Activated T-cell treated with anti-CD3 and anti-CD28 coated beads, Interleukin-2, amount 50 U/mL, for 4 hours (primary cell): ENCODE results near the gene ZNF579. TPM values are rescaled to one million over a fixed set of nuclear protein-coding genes. Genes with fewer than 3 reads are reported as not detected.

Source experiments
- ATAC-seq, 2 donors: fragments of 200-7000 bp; cut with Tn5 transposase; one replicate each; pipeline ENCODE4 v1.10.0; 2021
- DNase-seq: peaks from one replicate; pipeline ENCODE4 v3.0.0-alpha.2; 2020
- H3K27me3 Mint-ChIP-seq: one replicate; pipeline ENCODE4 v1.8.0; 2021; ENCODE audit warnings: low read depth, mixed read lengths
- H3K36me3 Mint-ChIP-seq: one replicate; pipeline ENCODE4 v1.8.0; 2022; ENCODE audit warnings: mixed read lengths; ENCODE audit not compliant: insufficient read depth
- H3K4me1 Mint-ChIP-seq: one replicate; pipeline ENCODE4 v1.8.0; 2021; ENCODE audit warnings: low read depth, mixed read lengths
- H3K4me3 Mint-ChIP-seq: one replicate; pipeline ENCODE4 v1.8.0; 2021; ENCODE audit warnings: mild to moderate bottlenecking, moderate library complexity, mixed read lengths
- H3K9me3 Mint-ChIP-seq: one replicate; pipeline ENCODE4 v1.8.0; 2021; ENCODE audit warnings: mixed read lengths
- total RNA-seq, 3 donors: library from RNA; stranded (reverse); gene quantifications; one replicate each; pipeline ENCODE4 v1.2.1, GENCODE V29; 2021

The ZNF579 gene
- total RNA-seq, 3 donors from 2014 or later: 10.1 to 12.2 (median 11.0) TPM

- peaks cover 26% of the 10 kb centered on the region for H3K4me1 Mint-ChIP-seq
- ATAC-seq (no peak), DNase-seq (no peak)
- H3K9me3 Mint-ChIP-seq: no peaks in the 10 kb centered on the region
- H3K27me3 Mint-ChIP-seq: no peaks in the 10 kb centered on the region
- peaks cover 12% of the 10 kb centered on the region for H3K36me3 Mint-ChIP-seq
- H3K4me3 Mint-ChIP-seq: no peak overlapping the region
These were observed 35.8 kb upstream of the ZNF579 start for GRCh38 chr19:55616395-55616875.

DNA sequence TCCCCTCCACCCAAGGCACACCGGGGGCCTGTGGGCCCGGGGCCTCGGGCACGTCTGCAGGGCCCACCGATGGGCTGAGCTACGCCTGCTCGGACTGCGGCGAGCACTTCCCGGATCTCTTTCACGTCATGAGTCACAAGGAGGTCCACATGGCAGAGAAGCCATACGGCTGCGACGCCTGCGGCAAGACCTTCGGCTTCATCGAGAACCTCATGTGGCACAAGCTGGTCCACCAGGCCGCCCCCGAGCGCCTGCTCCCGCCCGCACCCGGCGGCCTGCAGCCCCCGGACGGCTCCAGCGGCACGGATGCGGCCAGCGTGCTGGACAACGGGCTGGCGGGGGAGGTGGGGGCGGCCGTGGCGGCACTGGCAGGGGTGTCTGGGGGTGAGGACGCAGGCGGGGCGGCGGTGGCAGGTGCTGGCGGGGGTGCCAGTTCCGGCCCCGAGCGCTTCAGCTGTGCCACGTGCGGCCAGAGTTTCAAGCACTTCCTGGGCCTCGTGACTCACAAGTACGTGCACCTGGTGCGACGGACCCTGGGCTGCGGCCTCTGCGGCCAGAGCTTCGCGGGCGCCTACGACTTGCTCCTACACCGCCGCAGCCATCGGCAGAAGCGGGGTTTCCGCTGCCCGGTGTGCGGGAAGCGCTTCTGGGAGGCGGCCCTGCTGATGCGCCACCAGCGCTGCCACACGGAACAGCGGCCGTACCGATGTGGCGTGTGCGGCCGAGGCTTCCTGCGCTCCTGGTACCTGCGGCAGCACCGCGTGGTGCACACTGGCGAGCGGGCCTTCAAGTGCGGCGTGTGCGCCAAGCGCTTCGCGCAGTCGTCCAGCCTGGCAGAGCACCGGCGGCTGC, 35.1 kb upstream of the ZNF579 start:
- Mint-ChIP-seq H3K9me3 (no peaks in the 10 kb centered on the region), H3K4me1 (peaks cover 26% of the 10 kb centered on the region), H3K4me3 (no peak overlapping the region), H3K27me3 (no peaks in the 10 kb centered on the region), H3K36me3 (peaks cover 12% of the 10 kb centered on the region)
- DNase-seq (no peak), ATAC-seq (no peak)

GRCh38 chr19:55614711-55615542, 34.3 kb upstream of the ZNF579 start:
- Mint-ChIP-seq H3K4me1 (peaks cover 24% of the 10 kb centered on the region), H3K27me3 (no peaks in the 10 kb centered on the region), H3K9me3 (no peaks in the 10 kb centered on the region), H3K4me3 (no peak overlapping the region), H3K36me3 (peaks cover 9% of the 10 kb centered on the region)
- DNase-seq: no peak
- no peak for ATAC-seq

GRCh38 chr19:55613930-55614710, 33.5 kb upstream of the ZNF579 start:
- DNase-seq: no peak

DNA sequence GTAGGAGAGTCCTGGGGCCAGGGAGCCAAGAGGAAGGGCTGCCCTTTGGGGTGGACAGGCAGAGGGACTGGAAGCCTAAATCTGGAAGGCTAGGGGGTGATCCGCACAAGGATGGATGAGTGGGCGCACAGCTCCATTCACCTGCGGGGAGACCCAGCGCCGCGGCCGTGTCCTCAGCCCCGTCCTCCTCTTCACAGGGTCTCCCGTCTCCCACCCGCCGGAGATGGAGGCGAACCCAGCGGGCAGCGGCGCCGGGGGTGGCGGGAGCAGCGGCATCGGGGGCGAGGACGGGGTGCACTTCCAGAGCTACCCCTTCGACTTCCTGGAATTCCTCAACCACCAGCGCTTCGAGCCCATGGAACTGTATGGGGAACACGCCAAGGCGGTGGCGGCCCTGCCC, 32.7 kb upstream of the ZNF579 start:
- H3K27me3 Mint-ChIP-seq: no peaks in the 10 kb centered on the region
- DNase-seq (no peak), ATAC-seq (no peak)
- no peak overlapping the region for H3K4me3 Mint-ChIP-seq
- peaks cover 32% of the 10 kb centered on the region for H3K4me1 Mint-ChIP-seq
- no peaks in the 10 kb centered on the region for H3K9me3 Mint-ChIP-seq
- peaks cover 17% of the 10 kb centered on the region for H3K36me3 Mint-ChIP-seq

More at GRCh38 chr19:55613930-55614710, 33.5 kb upstream of the ZNF579 start:
- H3K9me3 Mint-ChIP-seq: no peaks in the 10 kb centered on the region
- H3K4me3 Mint-ChIP-seq: no peak overlapping the region
- H3K27me3 Mint-ChIP-seq: no peaks in the 10 kb centered on the region
- peaks cover 17% of the 10 kb centered on the region for H3K36me3 Mint-ChIP-seq
- H3K4me1 Mint-ChIP-seq: peaks cover 30% of the 10 kb centered on the region
- no peak for ATAC-seq

GRCh38 chr19:55611983-55612645, 31.5 kb upstream of the ZNF579 start:
- peaks cover 15% of the 10 kb centered on the region for H3K36me3 Mint-ChIP-seq
- H3K27me3 Mint-ChIP-seq: no peaks in the 10 kb centered on the region
- ATAC-seq: no peak
- no peak overlapping the region for H3K4me3 Mint-ChIP-seq
- peaks cover 41% of the 10 kb centered on the region for H3K4me1 Mint-ChIP-seq
- DNase-seq: no peak
- no peaks in the 10 kb centered on the region for H3K9me3 Mint-ChIP-seq

GRCh38 chr19:55611300-55611982, 30.8 kb upstream of the ZNF579 start:
- ATAC-seq (no peak), DNase-seq (no peak)
- peaks cover 16% of the 10 kb centered on the region for H3K36me3 Mint-ChIP-seq
- peaks cover 47% of the 10 kb centered on the region for H3K4me1 Mint-ChIP-seq
- no peaks in the 10 kb centered on the region for H3K9me3 Mint-ChIP-seq
- no peak overlapping the region for H3K4me3 Mint-ChIP-seq
- H3K27me3 Mint-ChIP-seq: no peaks in the 10 kb centered on the region

GRCh38 chr19:55609326-55609725, 28.7 kb upstream of the ZNF579 start:
- peaks cover 16% of the 10 kb centered on the region for H3K36me3 Mint-ChIP-seq

GRCh38 chr19:55606817-55607216, 26.2 kb upstream of the ZNF579 start:
- Mint-ChIP-seq H3K36me3 (peaks cover 16% of the 10 kb centered on the region), H3K27me3 (no peaks in the 10 kb centered on the region), H3K9me3 (no peaks in the 10 kb centered on the region), H3K4me1 (peaks cover 57% of the 10 kb centered on the region), H3K4me3 (peak overlapping the region; percentile 90)
- no peak for ATAC-seq
- DNase-seq: no peak

More at GRCh38 chr19:55609326-55609725, 28.7 kb upstream of the ZNF579 start:
- Mint-ChIP-seq H3K27me3 (no peaks in the 10 kb centered on the region), H3K4me1 (peaks cover 59% of the 10 kb centered on the region), H3K4me3 (no peak overlapping the region), H3K9me3 (no peaks in the 10 kb centered on the region)
- DNase-seq (no peak), ATAC-seq (no peak)

- no peaks in the 10 kb centered on the region for H3K9me3 Mint-ChIP-seq
- no peak for ATAC-seq
- H3K4me1 Mint-ChIP-seq: peaks cover 58% of the 10 kb centered on the region
- H3K27me3 Mint-ChIP-seq: no peaks in the 10 kb centered on the region
- peaks cover 16% of the 10 kb centered on the region for H3K36me3 Mint-ChIP-seq
- DNase-seq: no peak
- peak overlapping the region; percentile 90 for H3K4me3 Mint-ChIP-seq
These were observed 25.8 kb upstream of the ZNF579 start for GRCh38 chr19:55606471-55606787.

GRCh38 chr19:55605637-55606470, 25.2 kb upstream of the ZNF579 start, which contains the start of gene ZNF865:
ZNF865 (plus strand) TSS chr19:55605647; CDS start chr19:55613619, 7,972 bp downstream.
- H3K4me3 Mint-ChIP-seq: peak within 1 kb of the TSS; percentile 90
- H3K36me3 Mint-ChIP-seq: peaks cover 16% of the 10 kb centered on the region
- H3K9me3 Mint-ChIP-seq: no peaks in the 10 kb centered on the region
- ATAC-seq (peak; percentile 48 to 53), DNase-seq (peak; percentile 59)
- no peaks in the 10 kb centered on the region for H3K27me3 Mint-ChIP-seq
- peaks cover 58% of the 10 kb centered on the region for H3K4me1 Mint-ChIP-seq

- ATAC-seq (peak; percentile 77 to 81), DNase-seq (peak; percentile 99)
- Mint-ChIP-seq H3K27me3 (no peaks in the 10 kb centered on the region), H3K36me3 (peaks cover 16% of the 10 kb centered on the region), H3K4me1 (peaks cover 53% of the 10 kb centered on the region), H3K9me3 (no peaks in the 10 kb centered on the region), H3K4me3 (peak overlapping the region; percentile 87)
These were observed 24.6 kb upstream of the ZNF579 start for GRCh38 chr19:55605207-55605636.
